GM12801 (cell line): Measurements from ENCODE around the gene PRXL2A.

Source experiments
- CTCF ChIP-seq: IDR thresholded peaks from one replicate; pipeline ENCODE4 v1.5.1; 2011; ENCODE audit warnings: control low read depth; ENCODE audit not compliant: insufficient read length; ENCODE audit errors: extremely low read depth

PRXL2A gene

DNA sequence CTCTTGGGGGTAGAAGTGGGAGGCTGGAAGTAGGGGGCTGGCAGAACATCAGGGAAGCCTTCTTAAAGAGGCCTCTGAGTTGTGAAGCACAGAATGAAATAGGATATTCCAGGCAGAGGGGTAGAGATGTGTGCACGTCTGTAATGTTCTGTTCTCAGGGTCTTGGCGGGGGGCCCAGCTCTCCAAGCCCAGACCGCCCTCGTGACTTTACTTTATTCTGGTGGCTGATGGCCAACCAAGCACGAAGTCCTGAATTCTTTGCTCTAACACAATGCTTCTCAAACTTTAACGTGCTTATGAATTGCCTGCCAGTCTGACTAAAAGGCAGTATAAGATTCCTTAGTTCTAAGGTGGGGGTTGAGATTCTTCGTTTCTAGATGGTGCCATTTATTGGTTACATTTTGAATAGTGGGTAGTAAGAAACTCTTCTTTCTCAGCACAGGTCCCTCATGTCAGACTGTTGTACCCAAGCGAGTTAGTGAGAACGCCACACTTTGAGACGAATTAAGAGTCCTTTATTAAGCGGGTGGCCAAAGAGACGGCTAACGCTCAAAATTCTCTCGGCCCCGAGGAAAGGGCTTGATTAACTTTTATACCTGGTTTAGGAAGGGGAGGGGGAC is 8.2 kb downstream of the PRXL2A start:
- no peak for TF ChIP-seq CTCF

- TF ChIP-seq CTCF = no peak
Measured at GRCh38 chr10:80421050-80421706, 12.8 kb downstream of the PRXL2A start.

DNA sequence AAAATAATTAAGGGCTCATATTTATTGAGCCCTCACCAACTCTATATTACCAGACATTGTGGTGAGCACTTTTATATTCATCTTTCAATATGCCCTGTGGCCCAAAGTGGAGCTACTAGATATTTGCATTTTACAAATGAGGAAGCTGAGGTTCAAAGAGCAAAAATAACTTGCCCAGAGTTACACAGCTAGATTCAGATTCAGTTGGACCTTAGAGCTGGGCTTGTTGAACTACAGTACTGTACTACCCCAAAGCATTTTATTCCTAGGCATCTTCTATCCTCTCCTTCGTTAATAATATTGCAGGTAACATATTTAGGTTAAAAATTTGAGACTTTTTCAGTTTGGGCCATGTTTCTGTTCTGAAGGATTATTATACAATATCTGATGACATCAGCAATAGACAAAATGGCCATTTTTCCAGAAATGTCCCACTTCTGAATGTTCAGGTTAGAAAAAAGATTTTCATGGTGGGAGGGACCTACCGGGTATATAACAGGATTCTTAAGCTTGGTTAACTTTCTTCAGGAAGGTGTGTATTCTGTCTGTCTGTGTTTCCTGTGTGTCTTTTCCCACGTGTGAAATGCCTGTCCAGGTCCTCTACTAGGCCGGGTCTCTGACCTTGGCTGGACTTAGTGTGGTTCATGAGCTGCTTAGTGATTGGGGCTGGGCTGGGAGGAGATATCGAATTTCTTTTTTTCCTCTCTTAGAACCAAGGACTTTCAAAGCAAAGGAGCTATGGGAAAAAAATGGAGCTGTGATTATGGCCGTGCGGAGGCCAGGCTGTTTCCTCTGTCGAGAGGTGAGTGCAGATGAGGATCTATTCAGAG is 13.6 kb downstream of the PRXL2A start:
- TF ChIP-seq CTCF = no peak

DNA sequence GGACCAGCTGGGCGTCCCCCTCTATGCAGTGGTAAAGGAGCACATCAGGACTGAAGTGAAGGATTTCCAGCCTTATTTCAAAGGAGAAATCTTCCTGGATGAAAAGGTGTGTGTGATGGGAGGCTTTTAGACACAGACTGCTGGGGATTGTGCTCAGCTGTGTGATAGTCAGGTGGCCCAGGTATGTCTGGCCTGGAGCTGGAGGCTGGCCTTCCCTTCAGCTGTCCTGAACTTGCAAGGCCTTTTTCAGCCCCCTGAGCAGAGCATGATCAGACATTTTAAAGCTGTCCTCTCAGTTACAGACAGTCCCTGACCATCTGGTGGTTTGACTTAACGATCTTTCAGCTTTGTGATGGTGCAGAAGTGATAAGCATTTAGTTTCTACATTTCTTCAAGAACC is 17.6 kb downstream of the PRXL2A start:
- no peak for TF ChIP-seq CTCF

DNA sequence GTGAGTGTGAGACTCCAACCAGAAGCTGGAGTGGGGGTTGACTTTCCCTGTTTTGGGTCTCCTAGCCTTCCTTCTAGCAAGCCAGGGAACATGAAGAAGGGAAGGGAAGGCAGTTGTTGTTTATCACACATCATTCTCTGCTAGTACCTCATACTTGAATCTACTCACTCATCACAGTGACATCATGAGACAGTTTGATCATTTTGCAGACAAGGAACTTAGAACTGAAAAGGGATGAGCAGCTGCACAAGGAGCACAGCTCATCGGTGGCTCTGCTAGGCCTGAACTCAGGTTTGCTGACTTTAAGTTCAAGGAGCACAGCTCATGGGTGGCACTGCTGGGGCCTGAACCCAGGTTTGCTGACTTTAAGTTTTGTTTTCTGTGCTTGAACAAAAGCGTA is 19.2 kb downstream of the PRXL2A start:
- no peak for TF ChIP-seq CTCF

GRCh38 chr10:80429521-80429973 is 21.2 kb downstream of the PRXL2A start:
- TF ChIP-seq CTCF = no peak

DNA sequence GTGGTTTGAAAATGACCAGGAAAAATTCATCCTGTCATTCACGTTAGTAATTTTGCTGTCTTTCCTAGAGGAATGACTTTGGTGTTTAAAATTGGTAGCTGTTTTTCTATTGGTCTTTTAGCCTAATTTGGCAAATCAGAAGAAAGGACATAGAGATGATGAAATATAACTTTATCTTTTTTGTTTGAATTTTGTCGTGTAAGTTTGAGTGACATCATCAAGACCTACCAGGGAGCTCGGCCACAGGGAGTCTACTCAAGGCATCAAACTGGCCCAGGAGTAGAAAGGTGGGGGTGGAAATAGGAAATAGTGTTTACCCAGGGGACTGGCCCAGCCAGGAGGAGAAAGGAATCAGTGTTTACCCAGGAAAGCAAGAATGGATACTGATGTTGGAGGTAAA is 24.8 kb downstream of the PRXL2A start:
- no peak for TF ChIP-seq CTCF
